GM18508 (cell line): Measurements from ENCODE around the gene DGKD.
"Not testable (repeated sequence)": the region's sequence is repeated elsewhere in the genome, so short reads cannot be mapped to it uniquely, and the experiment has no call there.

Experiments
- ATAC-seq: cut with Tn5 transposase; IDR thresholded peaks from one replicate; pipeline ENCODE4 v1.9.1; 2021; ENCODE audit warnings: moderate number of reproducible peaks; ENCODE audit not compliant: insufficient read depth, unreplicated experiment

DGKD gene

DNA sequence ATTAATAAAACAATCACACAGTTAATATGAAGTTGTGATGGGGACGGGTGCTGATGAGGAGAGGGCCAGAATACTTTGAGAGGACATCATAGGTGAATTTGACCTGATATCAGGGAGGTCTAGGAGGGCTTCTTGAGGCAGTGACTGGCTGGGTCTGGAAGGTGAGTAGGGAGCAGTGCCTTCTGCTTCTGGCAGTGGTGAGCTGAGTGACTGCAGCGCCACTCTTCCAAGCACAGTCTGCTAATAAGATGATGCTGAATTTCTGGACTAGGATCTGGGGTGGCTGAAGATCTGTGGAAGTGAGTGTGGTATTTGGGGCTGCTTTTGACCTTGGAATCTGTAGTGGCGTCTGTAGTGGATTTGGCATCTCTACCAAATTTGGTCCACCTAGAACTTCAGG is 5.5 kb downstream of the DGKD start:
- ATAC-seq = no peak

DNA sequence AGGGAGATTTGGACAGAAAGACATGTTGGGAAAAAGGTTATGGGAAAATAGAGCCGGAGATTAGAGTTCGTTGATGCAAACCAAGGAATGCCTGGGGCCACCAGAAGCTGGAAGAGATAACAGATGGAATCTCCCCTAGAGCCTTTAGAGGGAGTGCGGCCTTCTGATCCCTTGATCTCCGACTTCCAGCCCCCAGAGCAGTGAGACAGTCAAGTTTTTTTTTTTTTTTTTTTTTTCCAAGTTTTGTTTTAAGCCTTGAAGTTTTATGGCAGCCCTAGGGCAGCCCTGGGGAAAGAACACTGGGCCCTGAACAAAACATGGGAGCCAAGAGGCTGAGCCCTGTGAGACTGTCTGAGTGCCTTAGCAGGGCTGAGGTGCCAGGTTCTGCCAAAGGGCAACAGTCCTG is 6.5 kb downstream of the DGKD start:
- ATAC-seq = no peak

DNA sequence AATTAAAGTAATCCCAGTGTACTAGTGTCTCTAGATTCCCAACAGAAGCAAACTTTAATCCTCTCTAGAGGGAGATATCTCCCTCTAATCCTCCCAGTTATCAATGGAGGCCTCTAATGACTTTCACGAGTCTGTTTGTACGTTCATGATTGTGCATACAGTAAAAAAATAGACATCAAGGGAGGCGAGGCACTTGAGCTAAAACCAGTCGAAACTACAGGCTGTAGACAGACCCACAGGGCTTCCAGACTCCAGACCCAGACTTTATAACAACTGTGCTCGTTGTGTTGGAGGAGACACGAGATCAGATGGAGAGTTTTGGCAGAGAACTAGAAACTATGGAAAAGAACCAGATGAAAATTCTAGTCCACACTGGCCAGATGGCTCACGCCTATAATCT is 7.0 kb downstream of the DGKD start:
- no peak for ATAC-seq

DNA sequence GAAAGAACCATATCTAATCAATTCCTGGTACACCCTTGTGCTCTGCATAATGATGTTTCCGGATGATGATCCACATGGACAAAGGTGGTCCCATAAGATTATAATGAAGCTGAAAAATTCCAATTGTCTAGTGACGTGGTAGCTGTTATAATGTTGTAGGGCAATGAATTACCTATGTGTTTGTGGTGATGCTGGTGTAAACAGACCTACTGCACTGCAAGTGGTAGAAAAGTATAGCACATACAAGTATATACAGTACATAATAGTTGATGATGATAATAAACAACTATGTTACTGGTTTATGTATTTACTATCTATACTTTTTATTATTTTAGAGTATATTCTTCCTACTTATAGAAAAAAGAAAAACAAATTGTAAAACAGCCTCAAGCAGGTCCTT is 8.4 kb downstream of the DGKD start:
- no peak for ATAC-seq

DNA sequence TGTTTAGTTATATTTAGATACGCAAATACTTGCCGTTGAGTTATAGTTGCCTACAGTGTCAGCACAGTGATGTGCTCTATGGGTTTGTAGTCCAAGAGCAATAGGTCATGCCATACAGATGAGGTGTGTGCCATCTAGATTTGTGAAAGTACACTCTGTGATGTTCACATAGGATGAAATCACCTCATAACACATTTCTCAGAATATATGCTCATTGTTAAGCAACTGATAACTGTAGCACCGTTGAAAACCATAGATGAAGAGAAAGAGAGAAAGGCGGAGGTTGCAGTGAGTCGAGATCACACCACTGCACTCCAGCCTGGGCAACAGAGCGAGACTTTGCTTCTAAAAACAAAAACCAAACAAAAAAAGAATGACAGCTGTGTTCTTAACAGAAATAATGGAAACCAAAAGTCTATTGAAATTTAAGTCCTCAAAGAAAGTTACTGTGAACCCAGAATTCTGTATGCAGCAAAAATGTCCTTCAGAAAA is 9.5 kb downstream of the DGKD start:
- no peak for ATAC-seq

DNA sequence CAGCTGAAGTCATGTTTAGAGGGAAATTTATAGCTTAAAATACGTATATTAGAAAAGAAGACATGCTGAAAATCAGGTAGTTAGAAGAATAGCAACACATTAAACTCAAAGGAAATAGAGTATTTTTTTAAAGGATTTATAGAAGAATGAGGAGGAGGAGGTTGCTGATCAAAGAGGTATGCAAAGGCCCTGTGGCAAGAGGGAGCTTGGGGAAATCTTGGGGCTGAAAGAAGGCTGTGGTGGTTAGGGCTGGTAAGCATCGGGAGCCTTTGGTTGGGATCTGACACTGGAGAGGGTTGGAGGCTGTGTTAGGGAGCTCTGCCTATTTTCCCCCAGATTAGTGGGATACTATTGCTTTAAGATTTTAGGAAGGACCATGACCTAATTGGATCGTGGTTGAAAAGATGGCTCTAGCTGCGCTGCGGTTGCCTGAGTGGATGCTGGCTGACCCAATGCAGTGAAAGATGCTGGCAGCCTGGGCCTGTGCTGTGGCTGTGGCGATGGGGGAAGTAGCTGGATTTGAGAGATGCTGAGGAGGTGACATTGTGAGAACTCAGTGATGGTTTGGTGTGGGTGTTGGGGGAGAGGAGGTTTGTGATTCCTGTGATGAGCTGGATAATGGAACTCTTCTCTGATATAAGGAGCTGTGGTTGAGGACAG is 11.7 kb downstream of the DGKD start:
- no peak for ATAC-seq

DNA sequence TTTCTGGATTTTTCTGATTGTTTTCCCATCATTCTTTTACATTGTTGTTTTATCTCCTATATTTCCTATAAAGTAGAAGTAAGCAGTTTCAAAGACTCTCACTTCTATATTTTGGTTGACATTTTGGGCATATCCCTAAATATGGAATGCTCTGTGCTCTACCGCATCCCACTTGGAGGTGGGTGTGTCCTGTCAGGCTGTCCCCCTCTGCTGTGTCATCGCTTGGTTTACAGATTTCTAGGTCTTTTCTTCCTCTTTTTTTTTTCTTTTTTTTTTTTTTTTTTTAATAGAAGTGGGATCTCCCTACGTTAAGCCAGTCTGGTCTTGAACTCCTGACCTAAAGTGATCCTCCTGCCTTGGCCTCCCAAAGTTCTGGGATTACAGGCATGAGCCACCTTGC is 13.3 kb downstream of the DGKD start:
- ATAC-seq = no peak

DNA sequence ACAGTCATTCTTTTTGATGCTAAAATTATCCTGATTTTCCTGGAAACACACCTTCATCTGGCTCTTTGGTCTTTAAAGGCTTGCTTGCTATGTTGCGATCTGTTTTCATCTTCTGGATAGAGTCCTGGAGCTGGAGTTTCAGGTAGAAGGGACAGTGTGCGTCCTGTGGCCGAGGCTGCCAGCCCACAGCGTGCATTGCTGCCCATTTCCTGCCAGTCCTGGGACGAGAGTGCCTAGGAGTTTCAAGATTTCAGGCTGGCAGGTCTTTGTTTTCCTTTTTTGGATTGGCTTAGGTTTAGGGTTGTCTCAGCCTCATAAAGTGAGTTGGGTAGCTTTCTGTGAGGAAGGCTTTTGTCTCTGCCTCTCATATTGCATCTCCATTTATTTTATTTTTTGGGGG is 14.5 kb downstream of the DGKD start:
- no peak for ATAC-seq

DNA sequence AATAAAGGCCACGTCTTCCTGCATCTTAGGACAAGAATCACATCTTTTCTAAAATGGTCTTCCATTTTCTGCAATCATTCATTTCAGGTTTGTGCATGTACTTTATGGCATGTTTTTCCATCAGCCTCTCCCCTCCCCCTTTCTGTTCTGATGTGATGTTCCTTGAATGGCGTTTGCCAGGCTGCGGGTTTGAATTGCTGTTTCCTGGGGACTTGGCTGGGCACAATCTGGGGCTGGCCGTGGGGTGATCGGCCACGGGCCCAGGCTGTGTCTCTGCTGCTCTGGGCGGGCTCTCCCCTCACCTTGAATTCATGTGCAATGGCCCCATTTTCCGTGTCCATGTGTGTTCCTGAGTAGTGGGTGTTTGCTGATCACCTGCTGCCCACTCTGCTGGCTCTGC is 15.2 kb downstream of the DGKD start:
- ATAC-seq = no peak

DNA sequence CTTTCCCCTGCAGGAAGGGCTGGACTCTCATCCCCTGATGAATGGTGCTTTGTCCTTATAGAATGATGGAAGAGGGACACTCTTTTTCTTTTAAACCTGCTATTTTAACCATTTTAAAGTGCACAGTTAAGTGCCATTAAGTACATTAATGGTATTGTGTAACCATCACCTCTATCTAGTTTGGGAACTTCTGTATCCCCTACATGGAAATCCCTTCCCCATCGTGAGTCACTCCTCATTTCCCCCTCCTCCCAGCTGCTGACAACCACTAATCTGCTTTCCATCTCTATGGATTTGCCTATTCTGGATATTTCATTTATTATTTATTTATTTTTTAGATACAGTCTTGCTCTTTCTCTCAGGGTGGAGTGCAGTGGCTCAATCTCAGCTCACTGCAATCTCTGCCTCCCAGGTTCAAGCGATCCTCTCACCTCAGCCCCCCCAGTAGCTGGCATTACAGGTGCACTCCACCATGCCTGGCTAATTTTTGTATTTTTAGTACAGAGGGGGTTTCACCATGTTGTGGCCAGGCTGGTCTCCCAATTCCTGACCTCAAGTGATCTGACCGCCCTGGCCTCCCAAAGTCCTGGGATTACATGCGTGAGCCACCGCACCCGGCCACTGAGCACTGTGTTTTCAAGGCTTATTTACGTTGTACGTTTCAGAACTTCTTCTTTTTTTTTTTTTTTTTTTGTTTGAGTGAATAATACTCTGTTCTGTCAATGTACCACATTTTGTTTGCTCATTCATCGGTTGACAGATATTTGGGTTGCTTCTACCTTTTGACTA is 15.8 kb downstream of the DGKD start:
- no peak for ATAC-seq

DNA sequence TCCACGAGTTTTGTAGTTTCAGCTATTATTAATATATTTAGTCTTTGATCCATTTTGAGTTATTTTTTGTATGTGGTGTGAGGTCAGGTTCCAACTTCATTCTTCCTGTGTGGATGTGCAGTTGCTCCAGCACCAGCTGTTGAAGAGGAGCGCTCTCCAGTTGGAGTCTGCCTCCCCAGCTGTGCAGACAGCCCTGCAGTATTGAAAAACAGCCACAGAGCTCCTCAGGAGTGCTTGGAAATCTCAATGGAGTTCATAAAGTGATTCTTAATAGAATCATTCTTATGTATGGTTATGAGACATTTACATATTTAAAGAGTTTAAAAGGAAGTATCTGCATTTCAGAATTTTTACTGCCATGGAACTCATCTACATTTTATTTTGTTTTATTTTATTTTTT is 17.3 kb downstream of the DGKD start:
- no peak for ATAC-seq

DNA sequence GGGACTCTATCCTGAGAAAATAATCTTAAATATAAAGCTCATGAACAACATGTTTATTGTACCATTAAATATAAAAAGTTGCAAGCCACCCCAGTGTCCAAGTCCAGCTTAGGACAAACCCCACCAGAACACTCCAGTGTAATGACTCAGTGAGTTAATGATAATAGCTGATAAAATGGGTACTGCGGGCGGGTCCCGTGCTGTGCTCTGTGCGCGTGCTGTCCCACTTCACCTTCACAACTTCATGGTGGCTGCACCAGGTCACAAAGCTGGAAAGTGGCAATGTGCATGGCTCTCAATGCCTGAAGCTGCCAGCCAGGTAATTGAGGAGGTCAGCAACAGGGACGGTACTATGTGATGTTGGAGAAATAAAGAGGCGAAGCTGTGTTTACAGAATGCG is 18.6 kb downstream of the DGKD start:
- no peak for ATAC-seq

DNA sequence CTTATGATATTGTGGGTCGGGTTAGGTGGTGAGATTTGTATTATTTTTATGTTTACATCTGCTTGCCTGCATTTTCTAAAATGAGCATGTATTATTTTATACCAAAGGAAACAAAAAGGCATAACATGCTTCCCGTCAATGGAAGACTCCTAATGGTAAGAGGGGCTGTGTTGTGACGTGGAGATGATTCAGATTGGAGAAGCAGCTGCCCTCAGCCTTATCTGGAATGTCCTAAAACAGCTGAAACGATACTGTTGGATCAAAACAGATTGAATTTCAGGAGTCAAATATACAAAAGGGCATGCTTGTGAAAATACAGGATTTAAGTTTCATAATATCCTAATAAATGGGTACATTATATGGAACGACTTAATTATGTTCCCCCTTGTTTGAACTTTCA is 19.0 kb downstream of the DGKD start:
- no peak for ATAC-seq

DNA sequence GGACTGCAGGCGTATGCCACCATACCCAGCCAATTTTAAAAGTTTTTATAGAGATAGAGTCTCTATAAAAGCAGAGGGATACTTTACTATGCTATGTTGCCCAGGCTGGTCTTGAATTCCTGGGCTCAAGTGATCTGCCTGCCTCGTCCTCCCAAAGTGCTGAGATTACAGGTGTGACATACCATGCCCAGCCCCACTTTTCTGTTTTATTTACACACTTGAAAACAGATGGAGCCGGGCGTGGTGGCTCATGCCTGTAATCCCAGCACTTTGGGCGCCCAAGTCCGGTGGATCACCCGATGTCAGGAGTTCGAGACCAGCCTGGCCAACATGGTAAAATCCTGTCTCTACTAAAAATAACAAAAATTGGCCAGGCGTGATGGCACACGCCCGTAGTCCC is 20.5 kb downstream of the DGKD start:
- ATAC-seq = not testable (repeated sequence)

DNA sequence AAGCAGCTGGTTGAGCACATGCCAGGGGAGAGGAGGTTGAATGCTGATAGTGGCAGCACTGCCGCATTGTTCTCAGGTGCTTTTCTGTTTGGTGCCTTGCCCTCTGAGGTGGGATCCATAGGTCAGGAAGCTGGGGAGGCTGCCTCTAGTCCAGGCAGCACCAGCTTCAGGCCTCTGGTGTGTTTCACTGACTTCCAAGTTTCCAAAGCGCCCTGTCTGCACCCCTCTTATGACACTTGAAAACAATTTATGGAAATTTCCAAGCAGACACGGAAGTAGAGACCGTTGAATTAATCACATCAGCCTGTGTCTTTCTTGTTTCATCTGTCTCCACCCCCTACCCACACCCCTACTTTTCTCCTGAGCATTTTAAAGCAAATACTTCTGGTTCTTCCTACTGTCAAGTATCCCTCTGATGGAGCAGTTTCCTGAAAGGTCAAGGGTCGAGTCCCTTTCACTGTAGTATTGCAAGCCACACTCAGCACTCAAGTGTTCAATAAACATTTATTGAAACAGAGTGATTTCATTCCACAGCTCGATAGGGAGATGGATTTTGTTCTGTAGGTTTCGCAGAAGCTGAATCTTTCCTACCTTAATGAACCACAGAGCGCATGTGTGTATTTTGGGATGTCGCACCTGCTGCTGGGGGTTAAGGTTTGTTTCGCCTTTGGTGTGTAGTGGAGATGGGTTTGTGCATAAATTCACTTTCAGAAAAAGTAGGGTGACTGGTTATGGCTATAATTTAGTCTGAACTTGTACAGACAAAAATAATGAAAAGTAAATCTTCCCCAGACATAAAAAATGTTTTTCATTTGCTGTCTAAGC is 21.4 kb downstream of the DGKD start:
- ATAC-seq = no peak

DNA sequence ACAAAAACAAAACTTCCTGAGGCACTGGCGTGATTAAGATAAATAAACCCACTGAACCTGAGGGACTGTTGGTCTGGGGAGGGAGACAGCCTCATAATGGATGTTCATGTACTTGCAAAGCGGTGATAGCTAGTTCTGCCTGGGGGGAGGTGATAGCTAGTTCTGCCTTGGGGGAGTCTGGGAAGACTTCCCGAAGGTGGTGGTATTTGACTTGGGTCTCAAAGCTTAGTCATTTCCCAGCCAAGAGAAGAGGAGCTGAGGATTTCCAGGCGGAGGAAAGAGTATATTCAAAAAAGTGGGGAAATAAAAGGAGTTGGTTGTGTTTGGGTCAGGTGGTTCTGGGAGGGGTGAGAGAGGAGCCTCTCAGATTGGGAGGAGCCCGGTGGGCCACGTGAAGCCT is 24.7 kb downstream of the DGKD start:
- no peak for ATAC-seq

DNA sequence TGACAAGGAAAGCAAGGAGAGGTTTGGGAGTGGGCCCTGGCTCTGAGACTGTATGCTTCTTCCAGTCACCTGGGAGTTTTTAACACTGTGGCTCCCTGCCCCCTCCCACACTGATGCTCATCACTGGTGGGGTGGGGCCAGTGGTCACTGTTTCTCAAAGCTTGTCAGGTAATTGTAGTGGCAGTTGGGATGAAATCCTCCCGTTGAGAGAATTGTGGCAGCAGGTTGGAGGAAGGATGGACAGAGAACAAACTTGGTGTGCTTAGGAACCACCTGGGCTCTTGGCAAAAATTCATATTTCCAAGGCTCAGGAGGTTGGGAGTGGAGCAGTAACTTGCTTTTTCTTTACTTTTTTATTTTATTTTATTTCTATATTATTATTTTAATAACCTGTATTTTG is 25.1 kb downstream of the DGKD start:
- no peak for ATAC-seq

DNA sequence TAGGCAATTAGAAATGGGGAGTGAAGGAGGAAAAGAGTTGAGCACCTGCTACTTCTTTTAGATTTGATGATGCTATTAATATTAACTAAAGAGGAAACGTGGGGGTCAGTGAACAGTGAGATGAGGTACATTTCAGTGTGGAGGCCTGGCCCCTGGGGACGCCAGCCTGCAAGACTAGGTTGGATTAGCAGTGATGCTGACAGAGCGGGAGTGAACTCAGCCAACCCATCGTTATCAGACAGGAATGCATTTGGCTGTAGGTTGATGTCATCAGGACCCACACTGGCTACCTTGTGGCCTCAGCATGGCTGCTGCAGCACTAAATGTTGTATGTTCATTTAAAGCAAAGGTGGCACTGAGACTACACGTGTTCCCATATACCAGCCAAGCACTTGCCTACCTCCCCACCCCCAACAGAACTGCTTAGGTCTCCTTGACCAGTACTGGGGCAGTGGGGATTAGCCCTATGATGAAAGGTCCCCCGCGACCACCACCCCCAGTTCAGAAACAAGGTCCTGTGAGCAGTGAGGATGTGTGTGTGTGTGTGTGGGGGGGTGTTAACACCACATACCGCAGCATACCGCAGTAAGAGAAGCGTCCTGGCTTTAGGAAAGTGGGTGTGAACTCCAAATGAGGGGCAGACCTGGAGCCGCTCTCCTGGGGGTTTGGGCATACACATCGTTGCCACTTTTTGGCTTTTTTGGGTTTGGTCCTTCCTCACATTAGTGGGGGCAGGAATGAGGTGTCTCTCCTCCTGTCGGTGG is 26.0 kb downstream of the DGKD start:
- ATAC-seq = no peak

DNA sequence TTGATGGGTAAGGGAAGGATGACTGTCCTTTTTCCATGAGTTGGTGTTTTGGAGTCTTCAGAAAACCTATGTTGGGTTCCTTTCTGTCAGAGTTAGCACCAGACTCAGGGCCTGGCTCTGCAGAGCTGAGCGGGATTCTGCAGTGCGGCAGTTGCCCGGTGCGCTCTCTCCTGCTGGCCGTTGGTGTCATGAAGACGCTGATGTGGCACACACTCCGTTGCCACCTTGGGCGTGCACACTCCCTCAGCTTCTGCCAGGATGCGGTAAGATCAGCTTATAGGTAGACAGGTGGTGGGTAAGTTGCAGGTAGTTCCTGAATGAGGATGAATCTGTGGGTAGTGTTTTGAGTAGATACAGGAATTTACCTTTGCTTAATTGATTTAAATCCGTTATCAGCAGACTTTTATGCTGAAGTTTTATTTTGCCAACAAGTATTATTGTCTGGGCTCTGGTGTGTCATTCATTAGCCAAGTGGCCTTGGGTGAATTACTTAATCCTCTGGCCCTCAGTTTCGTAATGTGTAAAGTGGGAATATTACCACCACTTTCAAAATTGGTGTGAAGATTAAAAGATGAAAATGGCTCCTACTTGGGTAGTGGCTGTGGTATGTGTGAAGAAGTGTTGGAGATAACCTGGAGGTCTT is 26.8 kb downstream of the DGKD start:
- ATAC-seq = no peak

DNA sequence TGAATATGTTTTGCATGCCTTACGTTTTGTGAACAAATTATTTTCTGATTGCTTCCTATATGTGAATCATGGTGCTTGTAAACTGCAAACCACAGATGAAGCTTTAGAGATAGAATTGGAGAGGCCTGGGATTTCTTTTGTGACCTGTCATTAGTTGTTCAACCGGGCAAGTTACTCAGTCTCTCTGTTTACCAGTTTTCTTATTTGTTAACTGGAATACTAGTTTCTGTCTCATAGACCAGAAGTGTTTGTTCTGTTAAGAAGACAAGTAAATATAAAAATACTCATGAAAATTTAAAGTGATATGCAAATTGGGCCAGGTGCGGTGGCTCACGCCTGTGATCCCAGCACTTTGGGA is 27.3 kb downstream of the DGKD start:
- ATAC-seq = no peak
